GM10847 (cell line): ENCODE results near the gene PIPOX.

Experiments used
- POLR2A ChIP-seq: IDR thresholded peaks from 2 replicates; pipeline ENCODE4 v1.6.1; 2011; ENCODE audit not compliant: insufficient read length; ENCODE audit errors: extremely low read depth

The PIPOX gene

DNA sequence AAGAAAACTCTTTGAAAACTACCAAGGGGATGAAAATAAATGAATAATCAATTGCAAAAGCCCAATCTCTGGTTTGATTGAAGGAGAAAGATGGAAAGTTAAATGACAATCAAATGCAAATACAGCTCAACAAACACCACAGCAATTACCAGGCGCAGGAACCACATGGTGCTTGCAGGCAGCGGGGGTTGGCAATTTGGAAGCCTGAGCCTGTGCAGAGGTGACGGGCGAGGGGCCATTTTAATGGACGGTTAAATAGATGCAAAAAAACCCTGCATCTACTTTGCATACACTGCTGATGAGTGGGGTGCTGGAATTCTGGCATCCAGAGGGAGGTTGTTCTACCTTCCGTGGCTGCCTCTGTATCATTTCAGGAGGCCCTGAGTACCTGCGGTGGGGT is 32.4 kb upstream of the PIPOX start:
- TF ChIP-seq POLR2A: no peak

DNA sequence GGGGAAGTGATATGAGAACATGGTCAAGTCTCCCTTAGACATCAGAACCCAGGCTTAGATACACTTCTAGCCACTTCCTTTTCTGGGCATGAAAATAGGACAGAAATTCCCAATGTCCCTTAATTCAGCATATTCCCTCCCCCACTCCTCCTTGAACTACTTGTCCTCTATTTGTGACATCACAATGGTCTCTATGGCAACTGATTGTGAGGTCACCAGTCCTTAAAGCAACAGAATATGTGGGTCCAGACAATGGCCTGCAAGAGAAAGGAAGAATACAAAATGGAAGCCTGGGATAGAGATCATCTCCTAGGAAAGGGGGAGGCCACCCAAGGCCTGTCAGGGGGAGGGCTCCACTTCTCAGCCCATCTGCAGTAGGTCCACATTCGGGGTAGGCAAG is 30.4 kb upstream of the PIPOX start:
- no peak for TF ChIP-seq POLR2A

DNA sequence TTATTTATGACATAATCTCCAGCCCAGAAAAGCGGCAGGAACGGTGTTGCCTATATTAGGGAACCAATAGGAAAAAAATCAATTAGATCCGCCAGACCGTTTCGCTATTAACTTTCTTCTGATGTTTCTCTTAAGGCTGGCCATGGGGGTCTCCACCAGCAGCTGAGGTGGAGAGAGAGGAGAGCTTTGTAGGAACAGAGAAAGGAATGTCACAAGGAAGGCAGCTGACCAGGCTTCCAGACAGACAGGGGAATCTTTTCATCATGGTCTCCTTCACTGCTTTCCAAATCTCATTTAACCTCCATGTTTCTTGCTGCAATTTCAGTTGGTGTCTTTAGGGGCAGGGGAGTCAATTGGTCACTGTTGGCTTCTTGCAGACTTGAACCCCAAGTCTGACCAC is 28.2 kb upstream of the PIPOX start:
- TF ChIP-seq POLR2A: no peak

DNA sequence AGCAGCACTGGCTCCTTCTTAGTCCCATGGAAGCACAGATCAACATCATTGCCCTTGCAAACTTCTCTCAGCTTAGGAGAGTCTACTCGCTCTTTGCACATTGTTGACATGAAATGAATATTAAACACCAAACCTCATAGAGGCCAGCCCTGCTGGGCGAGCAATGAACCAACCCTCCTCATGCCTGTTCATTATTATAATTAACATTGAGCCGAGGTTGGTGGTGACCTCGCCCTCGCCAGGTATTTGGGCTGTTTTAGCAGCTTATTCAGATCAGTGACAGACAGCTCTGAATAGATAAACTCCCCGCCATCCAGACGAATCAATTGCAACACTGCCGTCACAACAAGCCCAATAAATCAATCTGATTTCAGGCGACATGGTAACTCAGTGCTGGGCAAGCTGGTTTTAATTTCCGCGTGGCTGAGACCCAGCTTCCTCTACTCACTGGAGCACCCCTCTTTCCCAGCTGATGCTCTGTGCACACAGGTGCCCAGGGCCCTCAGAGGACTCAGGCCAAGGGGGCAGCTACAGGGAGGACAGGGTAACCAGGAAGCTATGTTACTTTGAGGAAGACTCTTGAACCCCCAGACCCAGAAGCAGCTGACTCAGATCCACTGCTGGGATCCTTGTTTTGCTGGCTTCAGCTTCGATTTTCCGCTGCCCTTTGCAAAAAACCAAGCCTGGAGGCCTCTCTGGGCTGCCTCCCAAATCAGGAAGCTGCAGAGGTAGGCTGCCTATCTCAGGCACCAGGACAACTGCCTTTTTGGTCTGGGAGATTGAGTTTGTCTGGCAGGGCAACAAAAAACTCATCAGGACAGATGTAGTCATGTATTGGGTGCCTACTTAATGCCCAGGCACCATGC is 26.4 kb upstream of the PIPOX start:
- no peak for TF ChIP-seq POLR2A

DNA sequence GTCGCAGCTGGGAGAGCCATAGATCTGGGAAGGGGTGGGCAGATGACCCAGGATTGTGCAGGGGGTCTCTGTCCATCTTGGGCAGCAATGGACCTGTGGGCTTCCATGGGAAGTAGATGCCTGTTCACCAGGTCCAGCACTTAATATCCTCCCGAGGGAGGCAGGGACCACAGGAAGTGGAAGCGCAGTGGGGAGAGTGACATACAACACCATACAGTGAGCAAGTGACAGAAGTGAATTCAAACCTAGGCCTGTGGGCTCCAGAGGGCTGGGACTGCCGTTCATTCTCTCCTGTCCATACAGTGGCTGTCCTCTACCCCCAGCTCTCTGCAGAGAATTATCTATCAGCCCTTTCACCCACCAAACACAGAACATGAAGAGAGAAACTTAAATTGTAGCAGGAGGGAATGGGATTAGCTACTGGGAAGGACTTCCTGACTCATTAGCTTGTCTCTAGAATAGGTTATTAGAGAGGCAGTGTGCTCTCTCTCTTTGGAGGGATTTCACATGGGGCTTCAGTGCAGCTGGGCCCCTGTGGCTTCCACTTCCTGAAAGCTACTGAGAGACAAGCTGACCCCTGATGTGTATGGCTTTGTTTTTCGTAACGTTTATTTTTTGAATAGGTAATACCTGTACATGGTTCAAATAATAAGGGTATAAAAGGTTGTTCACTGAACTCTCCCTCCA is 24.0 kb upstream of the PIPOX start:
- TF ChIP-seq POLR2A: no peak

DNA sequence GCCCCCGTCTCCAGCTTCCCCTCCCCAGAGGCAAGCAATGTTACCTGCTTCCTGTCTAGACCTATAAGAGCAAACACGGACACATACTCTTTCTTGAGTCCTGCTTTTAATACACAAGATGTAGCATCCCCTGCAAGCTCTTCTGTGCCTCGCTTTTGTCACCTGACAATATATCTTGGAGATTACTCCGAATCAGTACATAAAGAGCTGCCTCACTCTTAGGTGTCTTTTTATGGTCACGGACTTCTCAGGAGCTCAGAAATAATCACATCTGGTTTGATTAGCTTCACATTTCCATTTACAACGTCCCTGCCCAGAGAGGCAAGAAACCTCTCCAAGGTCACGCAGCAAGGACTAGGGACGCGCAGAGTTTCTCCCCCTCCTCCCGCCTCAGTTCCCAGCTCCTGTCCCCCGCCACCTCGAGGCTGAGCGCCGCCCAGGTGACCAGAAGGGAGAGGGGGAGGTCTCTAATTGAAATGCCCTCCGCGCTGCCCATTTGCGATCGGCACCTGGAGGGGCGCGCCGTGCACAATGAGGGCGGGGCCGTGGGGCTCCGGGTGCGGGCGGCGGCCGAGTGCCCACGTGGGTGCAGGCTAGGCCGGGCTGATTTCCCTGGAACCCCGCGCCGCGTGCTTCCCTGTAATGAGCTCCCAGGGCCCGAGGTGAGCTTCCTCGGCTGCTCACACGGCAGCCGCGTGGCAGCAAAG is 23.3 kb upstream of the PIPOX start:
- TF ChIP-seq POLR2A: no peak

DNA sequence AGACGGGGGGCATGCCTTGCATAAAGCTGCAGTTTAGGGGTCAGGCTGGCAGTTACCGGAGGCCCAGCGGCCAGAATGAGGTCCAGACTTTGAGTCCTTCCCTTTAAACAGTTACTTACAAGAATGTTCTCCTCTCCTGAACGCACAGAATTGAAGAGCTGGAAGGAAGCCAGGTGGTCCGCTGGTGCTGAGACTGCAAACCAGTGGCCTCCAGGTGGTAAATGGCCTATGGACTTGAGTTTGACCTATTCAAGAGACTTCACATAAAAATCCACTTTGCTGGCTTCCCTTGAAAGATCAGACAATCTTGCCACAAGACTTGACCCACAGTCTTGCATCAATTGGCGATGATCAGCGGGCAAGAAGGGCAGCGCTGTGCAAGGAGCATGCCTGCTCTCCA is 22.4 kb upstream of the PIPOX start:
- TF ChIP-seq POLR2A: no peak

DNA sequence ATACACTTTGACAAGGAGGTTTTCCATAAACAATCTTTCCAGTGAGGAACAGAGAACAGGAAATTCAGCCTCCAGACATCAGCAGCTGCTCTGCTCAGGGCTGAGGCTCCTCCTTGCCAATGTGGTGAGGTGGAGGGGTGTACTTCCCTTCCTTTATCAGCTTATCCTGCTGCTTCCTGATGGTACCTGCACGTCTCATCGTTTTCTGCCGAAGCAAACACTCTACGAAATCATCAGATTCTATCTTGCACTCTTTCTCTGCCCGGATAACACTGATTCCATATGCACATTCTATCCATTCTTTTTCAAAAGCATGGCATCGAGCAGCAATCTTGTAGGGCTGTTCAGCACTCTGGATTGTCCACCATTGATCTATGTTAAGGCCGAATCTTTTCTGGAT is 21.7 kb upstream of the PIPOX start:
- TF ChIP-seq POLR2A: no peak

DNA sequence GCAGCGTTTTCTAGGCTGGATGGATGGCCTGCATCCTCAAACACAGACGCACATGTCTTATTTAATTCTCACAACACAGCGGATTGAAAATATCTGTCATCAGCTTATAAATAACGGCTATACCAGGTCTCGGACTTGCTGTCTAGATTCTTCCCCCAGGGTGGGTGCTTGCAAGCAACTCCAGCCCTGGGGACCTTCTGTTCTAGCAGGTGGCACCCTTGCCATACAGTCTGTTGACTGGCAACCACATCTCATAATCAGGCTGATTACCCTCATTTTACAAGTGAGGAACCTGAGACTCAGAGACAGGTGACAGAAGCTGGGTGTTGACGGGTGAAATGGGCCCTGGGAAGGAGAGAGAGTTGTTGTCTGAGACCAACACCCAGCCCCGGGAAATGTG is 20.9 kb upstream of the PIPOX start:
- TF ChIP-seq POLR2A: no peak

DNA sequence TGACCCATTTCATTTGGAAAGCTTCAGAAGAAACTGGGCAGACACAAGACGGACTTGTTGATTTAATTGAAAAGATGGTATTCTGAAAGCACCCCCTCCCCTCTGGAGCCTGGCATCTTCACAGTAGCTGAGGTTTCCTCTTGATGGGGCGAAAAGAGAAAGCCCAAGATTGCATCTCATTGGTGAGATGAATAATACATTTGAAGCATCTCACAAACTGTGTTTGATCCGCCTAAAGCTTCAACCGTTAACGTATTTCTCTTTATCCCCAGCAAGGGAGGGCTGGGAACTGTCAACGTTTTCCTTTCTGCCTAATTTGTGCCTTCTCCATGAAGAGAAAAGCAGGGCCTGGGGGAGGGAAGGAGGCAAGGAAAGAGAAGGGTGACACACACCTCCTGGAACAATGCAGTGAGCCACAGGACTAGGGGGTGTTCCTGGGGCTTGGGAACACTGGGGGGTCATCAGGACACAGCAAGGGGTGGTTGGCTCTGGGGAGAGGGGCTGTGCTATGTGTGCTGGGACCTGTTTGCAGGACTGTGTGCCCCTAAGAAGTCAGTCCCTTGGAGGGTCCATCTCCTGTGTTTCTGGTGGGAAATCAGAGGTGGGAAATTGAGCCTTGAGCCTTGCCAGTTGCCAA is 18.5 kb upstream of the PIPOX start:
- TF ChIP-seq POLR2A: no peak

DNA sequence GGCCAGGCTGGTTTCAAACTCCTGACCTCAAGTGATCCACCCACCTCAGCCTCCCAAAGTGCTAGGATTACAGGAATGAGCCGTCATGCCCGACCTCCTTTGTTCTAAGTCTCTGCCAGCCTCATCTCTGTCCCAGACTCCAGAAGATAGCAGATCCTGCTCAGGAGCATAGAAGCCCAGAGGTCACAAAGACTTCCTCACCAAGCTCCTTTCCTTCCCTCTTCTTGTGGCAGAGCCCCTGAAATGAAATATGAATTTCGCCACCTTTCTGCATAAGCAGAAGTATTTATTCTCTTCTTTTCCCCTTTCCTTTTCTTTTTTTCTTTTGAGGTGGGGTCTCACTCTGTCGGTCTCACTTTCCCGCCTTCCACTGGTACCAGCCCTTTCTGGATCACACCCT is 11.5 kb upstream of the PIPOX start:
- TF ChIP-seq POLR2A: no peak

DNA sequence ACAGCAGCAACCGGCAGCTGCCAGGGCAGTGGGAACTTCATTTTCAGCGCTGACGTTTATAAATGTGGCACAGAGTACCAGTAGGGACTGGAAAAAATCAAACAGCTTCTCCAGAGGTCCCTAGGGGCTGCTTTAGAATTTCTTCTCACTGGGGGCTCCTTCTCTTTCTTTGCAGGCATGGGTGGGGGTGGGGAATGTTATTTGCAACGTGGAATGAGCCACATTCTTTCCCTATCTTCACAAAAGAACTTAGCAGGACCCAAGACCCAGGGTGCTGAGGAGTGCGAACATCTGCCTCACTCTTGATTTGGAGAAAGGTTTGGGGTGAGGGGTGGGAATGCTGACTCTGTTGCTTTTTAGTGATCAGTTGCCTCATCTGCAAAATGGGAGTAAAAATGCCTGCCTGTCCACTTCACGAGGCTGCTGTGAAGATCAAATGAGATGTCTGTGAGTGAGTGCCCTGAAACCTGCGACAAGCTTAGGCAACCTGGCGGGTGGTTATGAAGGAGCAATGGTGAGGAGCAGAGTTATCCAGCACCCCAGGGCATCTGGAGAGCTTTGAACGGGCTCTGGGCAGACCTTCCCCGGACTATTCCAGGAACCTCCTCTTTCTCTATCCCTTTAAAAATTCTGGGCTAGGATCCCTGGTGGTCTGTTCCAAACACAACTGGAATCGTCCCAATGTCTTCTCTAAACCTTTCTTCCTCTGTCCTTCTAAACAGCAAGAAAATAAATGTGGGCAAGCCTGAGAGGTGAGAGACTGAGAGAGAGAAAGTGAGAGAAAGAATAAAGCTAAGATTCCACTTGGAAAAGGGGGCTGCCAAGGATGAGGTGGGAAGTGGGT is 10.7 kb upstream of the PIPOX start:
- no peak for TF ChIP-seq POLR2A

DNA sequence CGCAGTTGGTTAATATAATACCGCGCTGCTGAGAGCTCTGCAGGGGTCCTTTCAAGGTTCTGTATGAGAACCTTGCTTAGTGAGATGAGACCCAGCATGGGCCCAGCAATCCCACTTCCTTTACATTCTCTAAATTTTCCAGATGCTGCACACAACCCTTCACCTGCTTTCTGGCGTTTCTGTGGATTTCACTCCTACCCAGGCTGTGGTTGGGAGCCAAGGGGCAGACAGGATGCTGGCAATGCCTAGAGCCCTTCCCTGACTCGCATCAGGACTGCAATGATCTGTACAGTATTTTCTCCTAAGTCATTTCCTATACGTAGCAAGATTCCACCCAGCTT is 10.1 kb upstream of the PIPOX start:
- no peak for TF ChIP-seq POLR2A

DNA sequence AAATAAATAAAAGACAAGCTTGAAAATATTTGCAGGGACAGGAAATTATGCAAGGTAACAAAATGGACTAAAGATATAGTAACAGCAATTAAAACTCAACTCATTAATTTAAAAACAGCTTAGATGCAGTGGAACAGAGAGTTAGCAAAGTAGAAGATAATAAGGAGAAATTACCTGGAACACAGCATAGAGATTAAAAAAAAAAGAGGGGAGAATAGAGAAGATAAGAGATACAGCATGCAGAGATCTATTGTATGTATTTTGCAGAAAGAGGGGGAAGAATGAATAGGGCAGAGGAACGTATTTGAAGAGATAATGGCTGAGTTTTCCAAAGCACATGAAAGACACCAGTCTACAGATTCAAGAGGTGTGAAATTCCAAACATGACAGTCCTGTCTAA is 8.4 kb upstream of the PIPOX start:
- no peak for TF ChIP-seq POLR2A

DNA sequence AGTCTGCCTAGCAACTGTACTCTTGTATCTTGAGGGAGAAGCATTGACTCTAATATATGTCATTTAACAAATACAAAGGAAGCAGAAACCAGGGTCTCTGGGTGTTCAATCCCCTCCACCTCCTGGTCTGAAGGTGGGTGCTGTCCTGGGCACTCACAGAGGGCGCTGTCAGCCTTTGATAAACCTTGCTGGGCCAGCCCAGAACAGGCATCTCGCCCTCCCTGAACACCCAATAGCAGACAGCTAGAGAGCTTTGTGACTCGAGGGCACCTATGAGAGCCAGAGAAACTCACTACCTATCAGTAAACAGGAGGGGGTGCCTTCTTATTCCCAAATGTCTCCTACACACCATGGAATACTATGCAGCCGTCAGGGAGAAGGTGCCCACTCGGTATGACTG is 6.4 kb upstream of the PIPOX start:
- no peak for TF ChIP-seq POLR2A
